IMR-90 (cell line): ENCODE measurements around the gene MEF2B. TPM values are rescaled to one million over a fixed set of nuclear protein-coding genes. Genes with fewer than 3 reads are reported as not detected.

Experiments
- ATAC-seq: fragments of 200-7000 bp; cut with Tn5 transposase; 2 replicates; pipeline ENCODE4 v1.9.1; 2020; ENCODE audit warnings: low read depth, mild to moderate bottlenecking, moderate library complexity
- BruUV-seq: library from RNA; stranded (reverse); fragments of 400-500 nt; replicated peaks from 2 replicates; lab custom pipeline; 2021; lab: Mats Ljungman, UMichigan
- CTCF ChIA-PET: fragments of 300-600 bp; formaldehyde crosslinking; extraction: SDS; loops from one replicate; lab custom pipeline; 2021; ENCODE audit warnings: antibody characterized with exemption; lab: Yijun Ruan, JAX
- POLR2A ChIA-PET: fragments of 300-600 bp; sonication (Branson Sonifier 250); formaldehyde crosslinking; loops from one replicate; lab custom pipeline; 2022; ENCODE audit warnings: antibody characterized with exemption; ENCODE audit not compliant: unreplicated experiment; lab: Charles Lee
- DNase-seq: peaks from one replicate; pipeline ENCODE4 v3.0.0; 2013
- H2AFZ ChIP-seq: replicated peaks from 2 replicates; pipeline ENCODE3; 2013; ENCODE audit warnings: low read length, mild to moderate bottlenecking; ENCODE audit not compliant: poor library complexity
- H2AK5ac ChIP-seq: 2 replicates; pipeline ENCODE4 v1.6.1; 2013; ENCODE audit warnings: low read depth, low read length, inconsistent platforms
- H2AK9ac ChIP-seq: replicated peaks from 2 replicates; pipeline ENCODE3; 2013; ENCODE audit warnings: mild to moderate bottlenecking, low read depth, low read length, moderate library complexity; ENCODE audit not compliant: poor library complexity
- H2BK120ac ChIP-seq: 2 replicates; pipeline ENCODE4 v1.6.1; 2013; ENCODE audit warnings: low read depth, low read length, inconsistent platforms
- H2BK15ac ChIP-seq: 3 replicates; pipeline ENCODE4 v1.6.1; 2013; ENCODE audit warnings: low read depth, low read length, inconsistent platforms
- H2BK20ac ChIP-seq: 2 replicates; pipeline ENCODE4 v1.6.1; 2013; ENCODE audit warnings: low read depth, mild to moderate bottlenecking, inconsistent platforms, low read length, moderate library complexity
- H2BK5ac ChIP-seq: 2 replicates; pipeline ENCODE4 v1.6.1; 2013; ENCODE audit warnings: mild to moderate bottlenecking, low read depth, low read length, inconsistent platforms; ENCODE audit not compliant: poor library complexity, severe bottlenecking
- H3K14ac ChIP-seq: replicated peaks from 2 replicates; pipeline ENCODE4 v1.6.1; 2013; ENCODE audit warnings: low read depth, low read length, inconsistent platforms
- H3K18ac ChIP-seq: 2 replicates; pipeline ENCODE4 v1.6.1; 2013; ENCODE audit warnings: low read depth, low read length, control low read depth
- H3K23ac ChIP-seq: 2 replicates; pipeline ENCODE4 v1.6.1; 2013; ENCODE audit warnings: low read depth, low read length, inconsistent platforms
- H3K27ac ChIP-seq: 2 replicates; pipeline ENCODE4 v1.5.1; 2013; ENCODE audit warnings: mild to moderate bottlenecking, control low read depth, low read length; ENCODE audit not compliant: insufficient read depth
- H3K27me3 ChIP-seq: 2 replicates; pipeline ENCODE4 v1.6.1; 2013; ENCODE audit warnings: low read length; ENCODE audit not compliant: control insufficient read depth, insufficient read depth
- H3K36me3 ChIP-seq: 2 replicates; pipeline ENCODE4 v1.6.1; 2013; ENCODE audit warnings: low read length, mixed read lengths; ENCODE audit not compliant: control insufficient read depth, insufficient read depth
- H3K4ac ChIP-seq: 2 replicates; pipeline ENCODE4 v1.6.1; 2013; ENCODE audit warnings: low read depth, low read length, inconsistent platforms
- H3K4me1 ChIP-seq: 2 replicates; pipeline ENCODE4 v1.6.1; 2013; ENCODE audit warnings: low read length, mixed read lengths; ENCODE audit not compliant: control insufficient read depth, insufficient read depth
- H3K4me2 ChIP-seq: 2 replicates; pipeline ENCODE4 v1.6.1; 2013; ENCODE audit warnings: low read depth, mild to moderate bottlenecking, control low read depth, low read length, moderate library complexity
- H3K4me3 ChIP-seq: 2 replicates; pipeline ENCODE4 v1.5.1; 2013; ENCODE audit warnings: low read depth, mild to moderate bottlenecking, control low read depth, low read length, moderate library complexity; ENCODE audit not compliant: insufficient read depth
- H3K56ac ChIP-seq: 2 replicates; pipeline ENCODE4 v1.6.1; 2013; ENCODE audit warnings: low read length, inconsistent platforms; ENCODE audit not compliant: insufficient read depth; ENCODE audit errors: extremely low read depth
- H3K79me1 ChIP-seq, 2 experiments: 2 replicates each; pipeline ENCODE4 v1.6.1; 2013; ENCODE audit warnings: low read length in 2 of 2, inconsistent platforms in 1 of 2, low read depth in 1 of 2
- H3K9ac ChIP-seq: 2 replicates; pipeline ENCODE4 v1.6.1; 2013; ENCODE audit warnings: low read depth, low read length, control low read depth
- H3K9me1 ChIP-seq: 2 replicates; pipeline ENCODE4 v1.6.1; 2013; ENCODE audit warnings: low read length, inconsistent platforms; ENCODE audit not compliant: insufficient read depth
- H3K9me3 ChIP-seq: 2 replicates; pipeline ENCODE4 v1.6.1; 2013; ENCODE audit warnings: low read length; ENCODE audit not compliant: control insufficient read depth, insufficient read depth
- H4K20me1 ChIP-seq: 2 replicates; pipeline ENCODE4 v1.6.1; 2013; ENCODE audit warnings: low read length, inconsistent platforms; ENCODE audit not compliant: insufficient read depth
- H4K5ac ChIP-seq: 2 replicates; pipeline ENCODE4 v1.6.1; 2013; ENCODE audit warnings: mild to moderate bottlenecking, low read depth, low read length, control low read depth
- H4K8ac ChIP-seq, 2 experiments: 2 replicates each; pipeline ENCODE4 v1.6.1; 2013; ENCODE audit warnings: low read depth in 2 of 2, low read length in 2 of 2, control low read depth in 1 of 2, inconsistent platforms in 1 of 2
- H4K91ac ChIP-seq: 2 replicates; pipeline ENCODE4 v1.6.1; 2013; ENCODE audit warnings: low read depth, low read length, inconsistent platforms; ENCODE audit not compliant: insufficient read depth
- FOS ChIP-seq: fragments of 150-350 bp; IDR thresholded peaks from 2 replicates; pipeline ENCODE4 v1.6.1; 2016; ENCODE audit warnings: low read depth, low read length
- MAFK ChIP-seq: IDR thresholded peaks from 2 replicates; pipeline ENCODE4 v1.6.1; 2012; ENCODE audit warnings: low read depth, low read length, improper control_type of control experiment
- MAZ ChIP-seq: IDR thresholded peaks from 2 replicates; pipeline ENCODE4 v1.6.1; 2012; ENCODE audit warnings: low read depth, mild to moderate bottlenecking, low read length, improper control_type of control experiment, moderate library complexity, borderline replicate concordance
- RAD21 ChIP-seq: IDR thresholded peaks from 2 replicates; pipeline ENCODE4 v1.6.1; 2012; ENCODE audit warnings: low read length, improper control_type of control experiment
- RCOR1 ChIP-seq: IDR thresholded peaks from 2 replicates; pipeline ENCODE4 v1.6.1; 2012; ENCODE audit warnings: mild to moderate bottlenecking, low read length, improper control_type of control experiment; ENCODE audit not compliant: insufficient replicate concordance
- SMC3 ChIP-seq: fragments of 150-350 bp; IDR thresholded peaks from 2 replicates; pipeline ENCODE4 v1.6.1; 2016; ENCODE audit warnings: low read depth, mild to moderate bottlenecking, antibody characterized with exemption, low read length, moderate library complexity
- WGBS, 2 experiments: methylation state at CpG; one replicate each; pipeline versions ENCODE4 v1.1.5 to v1.1.7; 2013; ENCODE audit warnings: missing lambda C conversion rate in 2 of 2; ENCODE audit not compliant: insufficient read length in 1 of 2; ENCODE audit errors: extremely low coverage in 2 of 2; 5-methylcytosine and 5-hydroxymethylcytosine counted together
- dilution Hi-C: fragments of 300-500 bp; cut with HindIII; formaldehyde crosslinking; loops from one replicate; pipeline ENCODE4 v1.14.3; 2018; ENCODE audit warnings: low sequenced_read_pairs; ENCODE audit not compliant: unreplicated experiment
- in situ Hi-C: fragments of 300-500 bp; cut with MboI; formaldehyde crosslinking; loops from 3 replicates; pipeline ENCODE4 v1.14.3; 2019; ENCODE audit warnings: low sequenced_read_pairs, inconsistent platforms, mixed read lengths
- intact Hi-C: fragments of 100-400 bp; cut with micrococcal nuclease; formaldehyde crosslinking; loops from 2 replicates; pipeline ENCODE4 v1.10.0; 2022
- polyA plus RNA-seq, 3 experiments: library from polyadenylated mRNA; depleted of rRNA; stranded (reverse); fragments of >200 nt; gene quantifications; 2 replicates each; pipeline ENCODE4 v1.2.3, GENCODE V29; 2012; ENCODE audit warnings: low replicate concordance in 1 of 3
- total RNA-seq: library from RNA; depleted of rRNA; stranded (reverse); fragments of >200 nt; gene quantifications from 2 replicates; pipeline ENCODE4 v1.2.3, GENCODE V29; 2012
- TF ChIP-seq, protein P1 (sequence below): conservative IDR thresholded peaks from 2 replicates; pipeline ENCODE4 v1.5.1; 2012; ENCODE audit warnings: mild to moderate bottlenecking, low read depth, low read length, improper control_type of control experiment
- TF ChIP-seq, protein P2 (sequence below): fragments of 150-350 bp; IDR thresholded peaks from 2 replicates; pipeline ENCODE4 v1.6.1; 2016; ENCODE audit warnings: low read depth, mild to moderate bottlenecking, low read length, moderate library complexity, borderline replicate concordance

The MEF2B gene
- total and polyA plus RNA-seq, 2 of the 4 experiments (the other 2 are of a cell fraction) = 0.18 to 0.94 TPM

DNA sequence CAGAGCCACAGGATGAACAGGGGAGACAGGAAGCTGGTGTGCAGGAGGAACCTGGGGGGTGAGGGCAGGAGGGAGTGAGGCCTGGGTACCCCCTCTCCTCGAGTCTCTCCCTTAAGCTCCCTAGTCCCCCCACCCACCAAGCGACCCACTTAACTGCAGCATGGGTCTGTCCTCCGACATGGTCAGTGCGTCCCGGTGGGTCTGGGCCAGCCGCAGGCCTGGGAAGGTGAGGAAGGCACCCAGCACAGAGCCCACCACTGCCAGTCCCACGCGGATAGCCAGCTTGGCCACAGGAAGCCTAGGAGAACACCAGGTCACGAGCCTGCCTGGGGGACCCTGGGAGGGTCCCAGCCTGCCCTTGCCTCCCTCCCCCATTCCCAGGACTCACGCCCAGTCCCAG is 48.7 kb downstream of the MEF2B start:
- CTCF ChIA-PET = no interaction called here
- WGBS, 2 experiments = 82% methylated on average over 4 of the region's 10 CpGs; no CpG with 5 or more reads in 1 of the 2 experiments
- Histone ChIP-seq H2AFZ (no peak overlapping the region), H3K18ac (no peak overlapping the region), H3K9me1 (no peaks in the 10 kb centered on the region), H4K20me1 (no peaks in the 10 kb centered on the region), H3K36me3 (peaks cover 12% of the 10 kb centered on the region; the same call in 1 of the 2 replicates), H3K9me3 (0 out of 2 replicates have a peak, but pooled peaks cover 2% of the 10 kb centered on the region), H3K4me2 (no peak overlapping the region), H3K23ac (no peak overlapping the region), H4K91ac (no peak overlapping the region), H4K8ac (no peak overlapping the region), H3K56ac (no peak overlapping the region), H4K5ac (no peak overlapping the region), H3K27me3 (no peaks in the 10 kb centered on the region), H3K79me1 (no peaks in the 10 kb centered on the region), H3K4ac (no peak overlapping the region), H2AK5ac (no peak overlapping the region), H2BK5ac (no peak overlapping the region), H3K4me3 (no peak overlapping the region), H2BK20ac (no peak overlapping the region), H3K9ac (no peak overlapping the region), H3K14ac (no peak overlapping the region), H2AK9ac (no peak overlapping the region), H2BK15ac (no peak overlapping the region), H3K27ac (no peak overlapping the region), H2BK120ac (no peak overlapping the region), H3K4me1 (no peaks in the 10 kb centered on the region)
- intact Hi-C loops = no loop called here
- BruUV-seq = no TSS peak
- in situ Hi-C loops = no loop called here
- DNase-seq = no peak
- TF ChIP-seq RAD21 = no peak
- no peak for TF ChIP-seq MAZ
- no peak for TF ChIP-seq SMC3
- TF ChIP-seq MAFK = no peak
- TF ChIP-seq, protein P1, sequence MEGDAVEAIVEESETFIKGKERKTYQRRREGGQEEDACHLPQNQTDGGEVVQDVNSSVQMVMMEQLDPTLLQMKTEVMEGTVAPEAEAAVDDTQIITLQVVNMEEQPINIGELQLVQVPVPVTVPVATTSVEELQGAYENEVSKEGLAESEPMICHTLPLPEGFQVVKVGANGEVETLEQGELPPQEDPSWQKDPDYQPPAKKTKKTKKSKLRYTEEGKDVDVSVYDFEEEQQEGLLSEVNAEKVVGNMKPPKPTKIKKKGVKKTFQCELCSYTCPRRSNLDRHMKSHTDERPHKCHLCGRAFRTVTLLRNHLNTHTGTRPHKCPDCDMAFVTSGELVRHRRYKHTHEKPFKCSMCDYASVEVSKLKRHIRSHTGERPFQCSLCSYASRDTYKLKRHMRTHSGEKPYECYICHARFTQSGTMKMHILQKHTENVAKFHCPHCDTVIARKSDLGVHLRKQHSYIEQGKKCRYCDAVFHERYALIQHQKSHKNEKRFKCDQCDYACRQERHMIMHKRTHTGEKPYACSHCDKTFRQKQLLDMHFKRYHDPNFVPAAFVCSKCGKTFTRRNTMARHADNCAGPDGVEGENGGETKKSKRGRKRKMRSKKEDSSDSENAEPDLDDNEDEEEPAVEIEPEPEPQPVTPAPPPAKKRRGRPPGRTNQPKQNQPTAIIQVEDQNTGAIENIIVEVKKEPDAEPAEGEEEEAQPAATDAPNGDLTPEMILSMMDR = no peak
- TF ChIP-seq, protein P2, sequence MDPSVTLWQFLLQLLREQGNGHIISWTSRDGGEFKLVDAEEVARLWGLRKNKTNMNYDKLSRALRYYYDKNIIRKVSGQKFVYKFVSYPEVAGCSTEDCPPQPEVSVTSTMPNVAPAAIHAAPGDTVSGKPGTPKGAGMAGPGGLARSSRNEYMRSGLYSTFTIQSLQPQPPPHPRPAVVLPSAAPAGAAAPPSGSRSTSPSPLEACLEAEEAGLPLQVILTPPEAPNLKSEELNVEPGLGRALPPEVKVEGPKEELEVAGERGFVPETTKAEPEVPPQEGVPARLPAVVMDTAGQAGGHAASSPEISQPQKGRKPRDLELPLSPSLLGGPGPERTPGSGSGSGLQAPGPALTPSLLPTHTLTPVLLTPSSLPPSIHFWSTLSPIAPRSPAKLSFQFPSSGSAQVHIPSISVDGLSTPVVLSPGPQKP = no peak
- TF ChIP-seq FOS = no peak
- no peak for TF ChIP-seq RCOR1
- dilution Hi-C loops = no loop called here
- POLR2A ChIA-PET = no interaction called here
- ATAC-seq = no peak
